HG02763 (cell line): ENCODE measurements around the gene TNS1.

Experiments
- ATAC-seq: cut with Tn5 transposase; IDR thresholded peaks from one replicate; pipeline ENCODE4 v1.9.1; 2021; ENCODE audit warnings: mild to moderate bottlenecking, moderate library complexity; ENCODE audit not compliant: unreplicated experiment

Gene TNS1

GRCh38 chr2:217934321-217935131 is 68.3 kb downstream of the TNS1 start:
- ATAC-seq: no peak

- no peak for ATAC-seq
Observed at GRCh38 chr2:217933617-217933993, 69.2 kb downstream of the TNS1 start.

- ATAC-seq: no peak
Observed at GRCh38 chr2:217932803-217933616, 69.8 kb downstream of the TNS1 start.

- ATAC-seq: no peak
Observed at GRCh38 chr2:217931846-217932560, 70.8 kb downstream of the TNS1 start.

GRCh38 chr2:217930761-217931563 is 71.8 kb downstream of the TNS1 start:
- no peak for ATAC-seq

GRCh38 chr2:217929757-217930707 is 72.8 kb downstream of the TNS1 start:
- no peak for ATAC-seq

- ATAC-seq: no peak
Observed at GRCh38 chr2:217929272-217929671, 73.5 kb downstream of the TNS1 start.

- no peak for ATAC-seq
Observed at GRCh38 chr2:217928324-217929181, 74.2 kb downstream of the TNS1 start.

- no peak for ATAC-seq
Observed at GRCh38 chr2:217927601-217928323, 75.0 kb downstream of the TNS1 start.

GRCh38 chr2:217926801-217927200 is 76.0 kb downstream of the TNS1 start:
- no peak for ATAC-seq

GRCh38 chr2:217924346-217924901 is 78.4 kb downstream of the TNS1 start:
- ATAC-seq: no peak

GRCh38 chr2:217923007-217923686 is 79.6 kb downstream of the TNS1 start:
- ATAC-seq: no peak

- no peak for ATAC-seq
Observed at GRCh38 chr2:217922101-217923006, 80.4 kb downstream of the TNS1 start.

GRCh38 chr2:217920879-217921603 is 81.8 kb downstream of the TNS1 start:
- no peak for ATAC-seq

- no peak for ATAC-seq
Observed at GRCh38 chr2:217919781-217920351, 82.9 kb downstream of the TNS1 start.
